H9 (cell line): Measurements from ENCODE around the gene RCSD1. TPM values are rescaled to one million over a fixed set of nuclear protein-coding genes. Genes with fewer than 3 reads are reported as not detected.
A peak's percentile ranks its signal among the peaks of the same experiment; 100 is the strongest.
"Not testable (repeated sequence)": the region's sequence is repeated elsewhere in the genome, so short reads cannot be mapped to it uniquely, and the experiment has no call there.

Experiments
- DNase-seq: peaks from one replicate; pipeline ENCODE4 v3.0.0-alpha.2; 2017
- H2AFZ ChIP-seq: one replicate; pipeline ENCODE4 v1.6.1; 2013; ENCODE audit warnings: mild to moderate bottlenecking, low read length, control low read depth, moderate library complexity
- H2AK5ac ChIP-seq: 2 replicates; pipeline ENCODE4 v1.6.1; 2013; ENCODE audit warnings: low read length, control low read depth, mixed read lengths; ENCODE audit not compliant: insufficient read length
- H2BK120ac ChIP-seq: one replicate; pipeline ENCODE4 v1.6.1; 2013; ENCODE audit warnings: low read depth, mild to moderate bottlenecking, low read length, control low read depth, inconsistent platforms; ENCODE audit not compliant: poor library complexity, severe bottlenecking
- H2BK12ac ChIP-seq: 2 replicates; pipeline ENCODE4 v1.6.1; 2013; ENCODE audit warnings: low read length, control low read depth, mixed read lengths, low read depth; ENCODE audit not compliant: insufficient read length
- H2BK15ac ChIP-seq: 2 replicates; pipeline ENCODE4 v1.6.1; 2013; ENCODE audit warnings: low read depth, low read length, control low read depth
- H2BK20ac ChIP-seq: one replicate; pipeline ENCODE4 v1.6.1; 2013; ENCODE audit warnings: low read depth, mild to moderate bottlenecking, low read length, control low read depth, inconsistent platforms; ENCODE audit not compliant: poor library complexity, severe bottlenecking
- H2BK5ac ChIP-seq: 2 replicates; pipeline ENCODE4 v1.6.1; 2013; ENCODE audit warnings: low read length, control low read depth, mixed read lengths; ENCODE audit not compliant: insufficient read length
- H3K14ac ChIP-seq: 2 replicates; pipeline ENCODE4 v1.6.1; 2013; ENCODE audit warnings: low read length, control low read depth; ENCODE audit not compliant: insufficient read depth
- H3K18ac ChIP-seq: 2 replicates; pipeline ENCODE4 v1.6.1; 2013; ENCODE audit warnings: low read depth, mild to moderate bottlenecking, mixed read lengths, low read length, control low read depth; ENCODE audit not compliant: insufficient read length
- H3K23ac ChIP-seq: 2 replicates; pipeline ENCODE4 v1.6.1; 2013; ENCODE audit warnings: low read length, control low read depth, mixed read lengths, low read depth; ENCODE audit not compliant: insufficient read length
- H3K23me2 ChIP-seq: 2 replicates; pipeline ENCODE4 v1.6.1; 2013; ENCODE audit warnings: low read depth, mild to moderate bottlenecking, mixed read lengths, low read length, control low read depth; ENCODE audit not compliant: insufficient read length, poor library complexity, severe bottlenecking
- H3K27ac ChIP-seq: 2 replicates; pipeline ENCODE4 v1.5.1; 2013; ENCODE audit warnings: low read length, control low read depth, mixed read lengths, low read depth; ENCODE audit not compliant: insufficient read length
- H3K27me3 ChIP-seq: 2 replicates; pipeline ENCODE4 v1.6.1; 2013; ENCODE audit warnings: low read length, control low read depth, inconsistent platforms; ENCODE audit not compliant: insufficient read depth
- H3K4ac ChIP-seq: 2 replicates; pipeline ENCODE4 v1.6.1; 2013; ENCODE audit warnings: low read depth, mild to moderate bottlenecking, control low read depth, inconsistent platforms, low read length, moderate library complexity
- H3K4me1 ChIP-seq: 2 replicates; pipeline ENCODE4 v1.6.1; 2013; ENCODE audit warnings: low read length, control low read depth, inconsistent platforms; ENCODE audit not compliant: insufficient read depth
- H3K4me2 ChIP-seq: 2 replicates; pipeline ENCODE4 v1.6.1; 2013; ENCODE audit warnings: low read length, control low read depth, mixed read lengths; ENCODE audit not compliant: insufficient read length, insufficient read depth
- H3K56ac ChIP-seq: 2 replicates; pipeline ENCODE4 v1.6.1; 2013; ENCODE audit warnings: low read depth, mild to moderate bottlenecking, mixed read lengths, low read length, control low read depth; ENCODE audit not compliant: insufficient read length
- H3K79me1 ChIP-seq: 2 replicates; pipeline ENCODE4 v1.6.1; 2013; ENCODE audit warnings: low read depth, mild to moderate bottlenecking, moderate library complexity, low read length, control low read depth, inconsistent platforms; ENCODE audit not compliant: insufficient read depth, poor library complexity, severe bottlenecking
- H3K79me2 ChIP-seq: 2 replicates; pipeline ENCODE4 v1.6.1; 2013; ENCODE audit warnings: low read length, control low read depth, inconsistent platforms; ENCODE audit not compliant: insufficient read depth
- H3K9ac ChIP-seq: 2 replicates; pipeline ENCODE4 v1.6.1; 2013; ENCODE audit warnings: low read length, control low read depth, mixed read lengths; ENCODE audit not compliant: insufficient read length; ENCODE audit errors: extremely low read depth
- H3K9me3 ChIP-seq: one replicate; pipeline ENCODE4 v1.6.1; 2013; ENCODE audit warnings: low read depth, low read length, inconsistent platforms; ENCODE audit not compliant: control insufficient read depth
- H3T11ph ChIP-seq: one replicate; pipeline ENCODE4 v1.6.1; 2013; ENCODE audit warnings: mild to moderate bottlenecking, low read length, control low read depth, inconsistent platforms
- H4K20me1 ChIP-seq: one replicate; pipeline ENCODE4 v1.6.1; 2013; ENCODE audit not compliant: control insufficient read depth, insufficient read length, insufficient read depth
- H4K5ac ChIP-seq: 2 replicates; pipeline ENCODE4 v1.6.1; 2013; ENCODE audit warnings: low read depth, mild to moderate bottlenecking, mixed read lengths, low read length, control low read depth; ENCODE audit not compliant: insufficient read length
- H4K8ac ChIP-seq: replicated peaks from 2 replicates; pipeline ENCODE4 v1.6.1; 2013; ENCODE audit warnings: low read length, control low read depth, mixed read lengths, low read depth; ENCODE audit not compliant: insufficient read length
- H4K91ac ChIP-seq: 2 replicates; pipeline ENCODE4 v1.6.1; 2013; ENCODE audit warnings: low read depth, mild to moderate bottlenecking, moderate library complexity, mixed read lengths, low read length, control low read depth; ENCODE audit not compliant: insufficient read length
- H3K27ac Mint-ChIP-seq, 3 experiments: 2 replicates in 2 of 3; 3 replicates in 1 of 3; pipeline ENCODE4 v1.8.0; 2020 to 2021; ENCODE audit warnings: mixed read lengths in 3 of 3, mild to moderate bottlenecking in 1 of 3, moderate library complexity in 1 of 3
- H3K27me3 Mint-ChIP-seq: 2 replicates; pipeline ENCODE4 v1.8.0; 2021; ENCODE audit warnings: low read depth, mild to moderate bottlenecking, moderate library complexity, mixed read lengths
- H3K36me3 Mint-ChIP-seq, 3 experiments: 2 replicates in 2 of 3; 3 replicates in 1 of 3; pipeline ENCODE4 v1.8.0; 2020 to 2021; ENCODE audit warnings: low read depth in 3 of 3, mixed read lengths in 3 of 3; ENCODE audit not compliant: insufficient read depth in 1 of 3
- H3K4me1 Mint-ChIP-seq, 2 experiments: 2 replicates each; pipeline ENCODE4 v1.8.0; 2020; ENCODE audit warnings: mixed read lengths in 2 of 2
- H3K4me3 Mint-ChIP-seq, 2 experiments: 2 replicates in 1 of 2; 3 replicates in 1 of 2; pipeline ENCODE4 v1.8.0; 2020 to 2021; ENCODE audit warnings: mild to moderate bottlenecking in 2 of 2, mixed read lengths in 2 of 2, moderate library complexity in 1 of 2
- H3K9me3 Mint-ChIP-seq, 2 experiments: 2 replicates in 1 of 2; 3 replicates in 1 of 2; pipeline ENCODE4 v1.8.0; 2020; ENCODE audit warnings: mild to moderate bottlenecking in 2 of 2, mixed read lengths in 2 of 2, moderate library complexity in 1 of 2
- WGBS: extraction: QIAGEN DNeasy Blood & Tissue Kit; methylation state at CpG from one replicate; pipeline ENCODE4 v1.1.7; 2013; ENCODE audit warnings: missing lambda C conversion rate, low lambda C conversion rate, mixed read lengths; ENCODE audit not compliant: insufficient read length; ENCODE audit errors: extremely low coverage; 5-methylcytosine and 5-hydroxymethylcytosine counted together
- total RNA-seq: library from RNA; stranded (reverse); gene quantifications from 2 replicates; pipeline ENCODE4 v1.2.1, GENCODE V29; 2021
- TF ChIP-seq, protein P1 (sequence below): fragments of 200-600 bp; sonication (generic); conservative IDR thresholded peaks from 3 replicates; pipeline ENCODE4 v1.8.0; 2021; ENCODE audit warnings: antibody characterized with exemption, mild to moderate bottlenecking

RCSD1 gene
- total RNA-seq, 1 experiment from 2014 or later: 0.13 TPM

DNA sequence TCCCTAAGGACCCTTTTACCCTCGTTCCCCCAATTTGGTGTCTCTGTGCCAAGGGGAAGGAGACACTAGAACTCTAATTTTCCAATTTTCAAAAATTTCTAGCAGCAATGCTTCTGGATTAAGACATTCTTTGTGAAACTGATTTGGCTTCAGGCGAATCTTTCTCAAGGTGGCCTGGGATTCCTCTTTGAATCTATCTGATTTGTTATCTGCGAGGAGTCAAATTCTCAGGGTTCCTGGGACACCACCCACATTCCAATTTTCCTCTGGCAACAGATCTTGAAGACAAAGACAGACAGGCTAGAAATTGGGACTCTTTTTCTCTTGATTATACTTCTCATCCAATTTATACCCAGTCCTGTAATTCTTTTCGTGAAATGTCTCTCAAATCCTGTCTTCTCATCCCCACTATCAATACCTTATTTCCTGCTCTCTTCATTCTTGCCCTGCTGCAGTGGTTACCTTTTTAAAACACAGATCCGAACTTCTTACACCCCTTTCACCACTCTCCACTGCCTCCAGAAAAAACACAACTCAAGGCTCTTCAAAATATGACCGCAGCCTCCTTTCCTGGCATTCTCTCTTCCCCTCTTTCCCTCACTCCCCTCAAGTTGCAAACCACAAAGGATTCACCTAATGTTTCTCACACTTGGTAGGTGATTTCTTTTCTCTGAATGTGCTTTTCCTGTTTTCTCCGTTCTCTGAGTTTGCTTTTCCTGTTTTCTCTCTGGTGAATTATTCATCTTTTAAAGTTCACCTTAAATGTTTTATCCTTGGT lies 89.1 kb downstream of the RCSD1 start:
- Histone ChIP-seq H2BK20ac (no peak overlapping the region), H4K5ac (no peak overlapping the region), H2BK5ac (no peak overlapping the region), H3K27me3 (no peaks in the 10 kb centered on the region), H2BK12ac (no peak overlapping the region), H2BK120ac (no peak overlapping the region), H4K91ac (no peak overlapping the region), H3K79me2 (peaks cover 11% of the 10 kb centered on the region; the same call in 1 of the 2 replicates), H4K20me1 (no peaks in the 10 kb centered on the region), H2AFZ (peak overlapping the region; percentile 17), H3K9ac (no peak overlapping the region), H3K9me3 (no peaks in the 10 kb centered on the region), H4K8ac (no peak overlapping the region), H3K4me1 (peaks cover 11% of the 10 kb centered on the region), H2BK15ac (no peak overlapping the region), H3K23me2 (peaks cover 7% of the 10 kb centered on the region), H2AK5ac (no peak overlapping the region), H3K18ac (no peak overlapping the region), H3K14ac (no peak overlapping the region), H3K56ac (no peak overlapping the region), H3T11ph (no peak overlapping the region), H3K23ac (no peak overlapping the region), H3K4ac (no peak overlapping the region), H3K79me1 (peaks cover 3% of the 10 kb centered on the region), H3K27ac (no peak overlapping the region), H3K4me2 (no peak overlapping the region)
- peaks cover 2 to 7% of the 10 kb centered on the region in 2 experiments; a peak in 2 of 5 replicates for H3K9me3 Mint-ChIP-seq
- WGBS: no CpG with 5 or more reads among the region's 7 CpGs
- peaks cover 4% of the 10 kb centered on the region for H3K27me3 Mint-ChIP-seq
- no peak for DNase-seq
- H3K4me3 Mint-ChIP-seq: peak overlapping the region in 1 of 2 experiments; percentile 3; a peak in 2 of 5 replicates
- peaks cover 28 to 31% of the 10 kb centered on the region in 2 experiments for H3K4me1 Mint-ChIP-seq
- no peak overlapping the region; a peak in 1 of 7 replicates for H3K27ac Mint-ChIP-seq
- TF ChIP-seq, protein P1, sequence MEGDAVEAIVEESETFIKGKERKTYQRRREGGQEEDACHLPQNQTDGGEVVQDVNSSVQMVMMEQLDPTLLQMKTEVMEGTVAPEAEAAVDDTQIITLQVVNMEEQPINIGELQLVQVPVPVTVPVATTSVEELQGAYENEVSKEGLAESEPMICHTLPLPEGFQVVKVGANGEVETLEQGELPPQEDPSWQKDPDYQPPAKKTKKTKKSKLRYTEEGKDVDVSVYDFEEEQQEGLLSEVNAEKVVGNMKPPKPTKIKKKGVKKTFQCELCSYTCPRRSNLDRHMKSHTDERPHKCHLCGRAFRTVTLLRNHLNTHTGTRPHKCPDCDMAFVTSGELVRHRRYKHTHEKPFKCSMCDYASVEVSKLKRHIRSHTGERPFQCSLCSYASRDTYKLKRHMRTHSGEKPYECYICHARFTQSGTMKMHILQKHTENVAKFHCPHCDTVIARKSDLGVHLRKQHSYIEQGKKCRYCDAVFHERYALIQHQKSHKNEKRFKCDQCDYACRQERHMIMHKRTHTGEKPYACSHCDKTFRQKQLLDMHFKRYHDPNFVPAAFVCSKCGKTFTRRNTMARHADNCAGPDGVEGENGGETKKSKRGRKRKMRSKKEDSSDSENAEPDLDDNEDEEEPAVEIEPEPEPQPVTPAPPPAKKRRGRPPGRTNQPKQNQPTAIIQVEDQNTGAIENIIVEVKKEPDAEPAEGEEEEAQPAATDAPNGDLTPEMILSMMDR: no peak
- H3K36me3 Mint-ChIP-seq: peaks cover 0 to 2% (median 0%) of the 10 kb centered on the region in 3 experiments; a peak in 2 of 7 replicates

DNA sequence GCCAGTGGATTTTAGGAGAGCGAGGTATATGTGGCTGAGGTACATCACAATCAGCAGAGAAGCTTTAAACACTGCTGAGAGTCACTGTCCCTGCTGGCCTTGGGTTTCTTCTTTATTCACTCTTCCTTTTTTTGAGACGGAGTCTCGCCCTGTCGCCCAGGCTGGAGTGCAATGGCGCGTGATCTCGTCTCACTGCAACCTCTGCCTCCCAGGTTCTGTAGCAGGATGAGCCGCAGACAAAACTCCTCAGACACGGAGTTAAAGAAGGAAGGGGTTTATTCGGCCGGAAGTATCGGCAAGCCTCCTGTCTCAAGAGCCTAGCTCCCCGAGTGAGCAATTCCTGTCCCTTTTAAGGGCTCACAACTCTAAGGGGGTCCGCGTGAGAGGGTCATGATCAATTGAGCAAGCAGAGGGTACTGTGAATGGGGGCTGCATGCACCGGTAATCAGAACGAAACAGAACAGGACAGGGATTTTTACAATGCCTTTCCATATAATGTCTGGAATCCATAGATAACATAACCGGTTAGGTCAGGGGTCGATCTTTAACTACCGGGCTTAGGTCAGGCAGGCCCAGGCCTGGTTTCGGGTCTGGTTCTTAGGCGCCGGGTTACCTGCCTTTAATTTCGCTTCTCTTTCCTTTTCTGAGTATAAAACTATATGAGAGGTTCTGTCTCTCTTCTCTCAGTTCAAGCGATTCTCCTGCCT lies 89.8 kb downstream of the RCSD1 start:
- no CpG with 5 or more reads among the region's 25 CpGs for WGBS
- not testable (repeated sequence) for H3K27ac Mint-ChIP-seq, H2AK5ac ChIP-seq, H2BK15ac ChIP-seq, H3K56ac ChIP-seq, H3K23me2 ChIP-seq, H4K8ac ChIP-seq, H3K27me3 Mint-ChIP-seq, H3K27me3 ChIP-seq, H3K4me3 Mint-ChIP-seq, H3K9me3 Mint-ChIP-seq, H3K79me1 ChIP-seq, H3K27ac ChIP-seq, H3K4ac ChIP-seq, H2BK20ac ChIP-seq, H2BK5ac ChIP-seq, H2BK120ac ChIP-seq, H4K5ac ChIP-seq, H3K23ac ChIP-seq, H3K4me2 ChIP-seq, H3K36me3 Mint-ChIP-seq, DNase-seq, H3T11ph ChIP-seq, H2BK12ac ChIP-seq, H4K91ac ChIP-seq, H3K14ac ChIP-seq, H3K18ac ChIP-seq, H3K9me3 ChIP-seq, H4K20me1 ChIP-seq, H3K9ac ChIP-seq
- peaks cover 35 to 37% of the 10 kb centered on the region in 2 experiments for H3K4me1 Mint-ChIP-seq
- peak overlapping the region; percentile 17 for H2AFZ ChIP-seq
- peaks cover 11% of the 10 kb centered on the region for H3K4me1 ChIP-seq
- H3K79me2 ChIP-seq: peaks cover 15% of the 10 kb centered on the region; the same call in 1 of the 2 replicates
